ENCODE measurements around the gene NOX4.

DNA sequence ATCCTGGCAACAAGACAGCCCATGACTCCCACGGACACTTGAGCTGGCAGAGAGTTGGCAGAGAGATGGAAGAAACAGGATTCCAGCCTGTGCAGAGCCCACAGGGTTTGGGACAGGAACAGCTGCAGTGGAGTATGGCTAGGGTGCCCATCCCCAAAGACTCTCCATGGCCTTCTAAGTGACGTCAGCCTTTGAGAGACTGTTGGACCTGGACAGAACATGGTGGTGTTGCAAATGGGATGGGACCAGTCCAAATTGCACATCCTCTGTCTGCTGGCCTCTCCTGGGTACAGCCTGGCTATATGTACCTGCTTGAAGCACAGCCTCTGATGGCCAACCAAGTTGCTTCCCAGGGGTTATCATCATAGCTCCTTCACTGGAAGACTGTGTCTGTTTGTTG is 34.5 kb downstream of the NOX4 start:
- TF ChIP-seq, protein P1, sequence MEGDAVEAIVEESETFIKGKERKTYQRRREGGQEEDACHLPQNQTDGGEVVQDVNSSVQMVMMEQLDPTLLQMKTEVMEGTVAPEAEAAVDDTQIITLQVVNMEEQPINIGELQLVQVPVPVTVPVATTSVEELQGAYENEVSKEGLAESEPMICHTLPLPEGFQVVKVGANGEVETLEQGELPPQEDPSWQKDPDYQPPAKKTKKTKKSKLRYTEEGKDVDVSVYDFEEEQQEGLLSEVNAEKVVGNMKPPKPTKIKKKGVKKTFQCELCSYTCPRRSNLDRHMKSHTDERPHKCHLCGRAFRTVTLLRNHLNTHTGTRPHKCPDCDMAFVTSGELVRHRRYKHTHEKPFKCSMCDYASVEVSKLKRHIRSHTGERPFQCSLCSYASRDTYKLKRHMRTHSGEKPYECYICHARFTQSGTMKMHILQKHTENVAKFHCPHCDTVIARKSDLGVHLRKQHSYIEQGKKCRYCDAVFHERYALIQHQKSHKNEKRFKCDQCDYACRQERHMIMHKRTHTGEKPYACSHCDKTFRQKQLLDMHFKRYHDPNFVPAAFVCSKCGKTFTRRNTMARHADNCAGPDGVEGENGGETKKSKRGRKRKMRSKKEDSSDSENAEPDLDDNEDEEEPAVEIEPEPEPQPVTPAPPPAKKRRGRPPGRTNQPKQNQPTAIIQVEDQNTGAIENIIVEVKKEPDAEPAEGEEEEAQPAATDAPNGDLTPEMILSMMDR (IDR thresholded peaks at IDR 0.05), result no peak
- TF ChIP-seq POLR2AphosphoS5 (IDR thresholded peaks at IDR 0.05) (no peak), POLR2A (IDR thresholded peaks at IDR 0.05) (no peak)

Measured in suprapubic skin (tissue), 4 donors.